Liver (tissue), 9 donors: ENCODE measurements around the gene NTF3. TPM values are rescaled to one million over a fixed set of nuclear protein-coding genes. Genes with fewer than 3 reads are reported as not detected.

Experiments used
- DNase-seq: peaks from one replicate; pipeline ENCODE4 v3.0.0-alpha.2; 2017; ENCODE audit warnings: low spot score
- H3K27ac ChIP-seq, 2 donors: one replicate each; pipeline ENCODE4 v1.7.0; 2013; ENCODE audit warnings: inconsistent platforms in 2 of 2, low read length in 2 of 2, control low read depth in 1 of 2, low read depth in 1 of 2, mild to moderate bottlenecking in 1 of 2
- H3K27me3 ChIP-seq, 4 donors: one replicate each; pipeline versions ENCODE4 v1.6.1 to v1.7.0; 2013; ENCODE audit warnings: low read length in 3 of 4, inconsistent platforms in 1 of 4, mild to moderate bottlenecking in 1 of 4, moderate library complexity in 1 of 4; ENCODE audit not compliant: control insufficient read depth in 4 of 4, insufficient read depth in 4 of 4
- H3K36me3 ChIP-seq, 4 donors: one replicate each; pipeline versions ENCODE4 v1.6.1 to v1.7.0; 2013; ENCODE audit warnings: low read length in 3 of 4, mild to moderate bottlenecking in 3 of 4, low read depth in 1 of 4, moderate library complexity in 1 of 4; ENCODE audit not compliant: control insufficient read depth in 4 of 4, insufficient read depth in 3 of 4
- H3K4me1 ChIP-seq, 4 donors: one replicate each; pipeline versions ENCODE4 v1.6.1 to v1.7.0; 2013; ENCODE audit warnings: low read length in 3 of 4, mild to moderate bottlenecking in 3 of 4, moderate library complexity in 1 of 4; ENCODE audit not compliant: control insufficient read depth in 4 of 4, insufficient read depth in 4 of 4
- H3K4me3 ChIP-seq, 3 donors: one replicate each; pipeline versions ENCODE4 v1.6.1 to v1.7.0; 2013; ENCODE audit warnings: low read length in 3 of 3, control low read depth in 1 of 3, low read depth in 1 of 3, mild to moderate bottlenecking in 1 of 3
- H3K9ac ChIP-seq, 2 donors: one replicate each; pipeline ENCODE4 v1.7.0; 2013; ENCODE audit warnings: low read length in 2 of 2, mild to moderate bottlenecking in 2 of 2, moderate library complexity in 2 of 2, control low read depth in 1 of 2, low read depth in 1 of 2
- H3K9me3 ChIP-seq, 4 donors: one replicate each; pipeline versions ENCODE4 v1.6.1 to v1.7.0; 2013; ENCODE audit warnings: low read length in 3 of 4; ENCODE audit not compliant: control insufficient read depth in 4 of 4
- FOXA1 ChIP-seq: IDR thresholded peaks from 2 replicates; pipeline ENCODE4 v1.6.1; 2016; ENCODE audit warnings: antibody characterized with exemption
- FOXA2 ChIP-seq: IDR thresholded peaks from 2 replicates; pipeline ENCODE4 v1.6.1; 2016; ENCODE audit warnings: antibody characterized with exemption
- GABPA ChIP-seq, 2 donors: IDR thresholded peaks in 1 of 2; conservative IDR thresholded peaks in 1 of 2; 2 replicates each; pipeline ENCODE4 v1.6.1; 2016; ENCODE audit warnings: antibody characterized with exemption in 2 of 2, mild to moderate bottlenecking in 1 of 2, moderate library complexity in 1 of 2
- HNF4A ChIP-seq, 2 donors: conservative IDR thresholded peaks; 2 replicates each; pipeline ENCODE4 v1.6.1; 2016; ENCODE audit warnings: antibody characterized with exemption in 2 of 2, mild to moderate bottlenecking in 2 of 2
- HNF4G ChIP-seq: IDR thresholded peaks from 2 replicates; pipeline ENCODE4 v1.6.1; 2016; ENCODE audit warnings: antibody characterized with exemption
- JUND ChIP-seq, 2 donors: IDR thresholded peaks; 2 replicates each; pipeline ENCODE4 v1.6.1; 2016; ENCODE audit warnings: antibody characterized with exemption in 2 of 2
- NR2F2 ChIP-seq: IDR thresholded peaks from 2 replicates; pipeline ENCODE4 v1.6.1; 2016; ENCODE audit warnings: antibody characterized with exemption
- RAD21 ChIP-seq, 2 donors: IDR thresholded peaks; 2 replicates each; pipeline ENCODE4 v1.6.1; 2016; ENCODE audit warnings: antibody characterized with exemption in 2 of 2, mild to moderate bottlenecking in 2 of 2
- RXRA ChIP-seq, 2 donors: IDR thresholded peaks; 2 replicates each; pipeline ENCODE4 v1.6.1; 2017 to 2018; ENCODE audit warnings: antibody characterized with exemption in 2 of 2, mild to moderate bottlenecking in 1 of 2
- SP1 ChIP-seq: IDR thresholded peaks from 2 replicates; pipeline ENCODE4 v1.6.1; 2018; ENCODE audit warnings: antibody characterized with exemption, mild to moderate bottlenecking
- TAF1 ChIP-seq: conservative IDR thresholded peaks from 2 replicates; pipeline ENCODE4 v1.6.1; 2016; ENCODE audit warnings: antibody characterized with exemption, mild to moderate bottlenecking
- ZBTB33 ChIP-seq: IDR thresholded peaks from 2 replicates; pipeline ENCODE4 v1.6.1; 2016; ENCODE audit warnings: antibody characterized with exemption
- WGBS: extraction: QIAGEN DNeasy Blood & Tissue Kit; methylation state at CpG from one replicate; pipeline ENCODE4 v1.1.7; 2013; 5-methylcytosine and 5-hydroxymethylcytosine counted together
- polyA plus RNA-seq, 2 donors: library from polyadenylated mRNA; stranded (reverse) in 1 of 2; unstranded in 1 of 2; fragments of 200-250 nt in 1 of 2; fragments of >200 nt in 1 of 2; fragmentation: Nextera tagmentation in 1 of 2; extraction: Ambion mirVana in 1 of 2; gene quantifications; one replicate each; pipeline versions ENCODE4 v1.2.1 to v1.2.3, GENCODE V29; 2013 to 2015
- total RNA-seq, 2 donors: library from RNA; depleted of rRNA; stranded (reverse); fragments of >200 nt; gene quantifications; one replicate each; pipeline ENCODE4 v1.2.3, GENCODE V29; 2014
- TF ChIP-seq, protein P1 (sequence below): IDR thresholded peaks from 2 replicates; pipeline ENCODE4 v1.6.1; 2016; ENCODE audit warnings: antibody characterized with exemption, mild to moderate bottlenecking
- TF ChIP-seq, protein P2 (sequence below): fragments of 150-350 bp; IDR thresholded peaks from 2 replicates; pipeline ENCODE4 v1.5.1; 2017; ENCODE audit warnings: improper control_type of control experiment, low read depth, low read length; ENCODE audit not compliant: missing input control
- TF ChIP-seq, protein P3 (sequence below): IDR thresholded peaks from 2 replicates; pipeline ENCODE4 v1.6.1; 2016; ENCODE audit warnings: antibody characterized with exemption
- donor health status: healthy.
- donor health status: healthy.
- donor health status: healthy.
- donor health status: healthy.
- donor health status: healthy.

The NTF3 gene
- total and polyA plus RNA-seq, 4 donors: 0.89 to 2.8 (median 1.5) TPM

DNA sequence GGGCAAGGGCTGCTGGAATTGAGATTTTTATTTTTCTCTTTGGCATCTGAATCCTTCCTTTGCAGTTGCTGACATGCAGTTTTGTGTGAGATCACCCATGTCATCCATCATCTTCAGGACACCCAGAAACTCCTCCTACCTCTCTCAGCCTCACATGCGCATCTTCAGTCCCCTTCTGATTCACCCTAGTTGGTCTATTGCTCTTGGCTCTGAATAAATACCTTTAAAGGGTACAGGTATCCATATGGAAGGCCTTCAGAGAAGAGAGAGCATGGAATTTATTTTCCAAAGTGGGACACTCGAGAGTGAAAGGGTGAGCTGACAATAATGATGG is 41.8 kb downstream of the NTF3 start (continued):
- TF ChIP-seq, protein P1, sequence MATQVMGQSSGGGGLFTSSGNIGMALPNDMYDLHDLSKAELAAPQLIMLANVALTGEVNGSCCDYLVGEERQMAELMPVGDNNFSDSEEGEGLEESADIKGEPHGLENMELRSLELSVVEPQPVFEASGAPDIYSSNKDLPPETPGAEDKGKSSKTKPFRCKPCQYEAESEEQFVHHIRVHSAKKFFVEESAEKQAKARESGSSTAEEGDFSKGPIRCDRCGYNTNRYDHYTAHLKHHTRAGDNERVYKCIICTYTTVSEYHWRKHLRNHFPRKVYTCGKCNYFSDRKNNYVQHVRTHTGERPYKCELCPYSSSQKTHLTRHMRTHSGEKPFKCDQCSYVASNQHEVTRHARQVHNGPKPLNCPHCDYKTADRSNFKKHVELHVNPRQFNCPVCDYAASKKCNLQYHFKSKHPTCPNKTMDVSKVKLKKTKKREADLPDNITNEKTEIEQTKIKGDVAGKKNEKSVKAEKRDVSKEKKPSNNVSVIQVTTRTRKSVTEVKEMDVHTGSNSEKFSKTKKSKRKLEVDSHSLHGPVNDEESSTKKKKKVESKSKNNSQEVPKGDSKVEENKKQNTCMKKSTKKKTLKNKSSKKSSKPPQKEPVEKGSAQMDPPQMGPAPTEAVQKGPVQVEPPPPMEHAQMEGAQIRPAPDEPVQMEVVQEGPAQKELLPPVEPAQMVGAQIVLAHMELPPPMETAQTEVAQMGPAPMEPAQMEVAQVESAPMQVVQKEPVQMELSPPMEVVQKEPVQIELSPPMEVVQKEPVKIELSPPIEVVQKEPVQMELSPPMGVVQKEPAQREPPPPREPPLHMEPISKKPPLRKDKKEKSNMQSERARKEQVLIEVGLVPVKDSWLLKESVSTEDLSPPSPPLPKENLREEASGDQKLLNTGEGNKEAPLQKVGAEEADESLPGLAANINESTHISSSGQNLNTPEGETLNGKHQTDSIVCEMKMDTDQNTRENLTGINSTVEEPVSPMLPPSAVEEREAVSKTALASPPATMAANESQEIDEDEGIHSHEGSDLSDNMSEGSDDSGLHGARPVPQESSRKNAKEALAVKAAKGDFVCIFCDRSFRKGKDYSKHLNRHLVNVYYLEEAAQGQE: no peak

GRCh38 chr12:5476356-5476755 is 44.4 kb downstream of the NTF3 start:
- 89% methylated on average over 6 of the region's 6 CpGs for WGBS
- Histone ChIP-seq H3K9ac (no peak overlapping the region), H3K9me3 (no peaks in the 10 kb centered on the region), H3K27ac (no peak overlapping the region), H3K4me1 (no peaks in the 10 kb centered on the region), H3K36me3 (no peaks in the 10 kb centered on the region), H3K4me3 (no peak overlapping the region), H3K27me3 (no peaks in the 10 kb centered on the region)
- DNase-seq: no peak
- TF ChIP-seq RAD21 (IDR thresholded peaks at IDR 0.05): no peak
- TF ChIP-seq HNF4A (conservative IDR thresholded peaks at IDR 0.05): no peak
- TF ChIP-seq GABPA (IDR thresholded peaks at IDR 0.05 in 1 of 2, conservative IDR thresholded peaks at IDR 0.05 in 1 of 2): no peak
- no peak for TF ChIP-seq FOXA1
- TF ChIP-seq HNF4G: no peak
- TF ChIP-seq TAF1: no peak
- no peak for TF ChIP-seq JUND (IDR thresholded peaks at IDR 0.05)

GRCh38 chr12:5478081-5478706 is 46.3 kb downstream of the NTF3 start:
- H3K27me3 ChIP-seq: no peaks in the 10 kb centered on the region
- TF ChIP-seq FOXA2 (no peak), JUND (IDR thresholded peaks at IDR 0.05) (no peak), SP1 (no peak), RAD21 (IDR thresholded peaks at IDR 0.05) (no peak)

DNA sequence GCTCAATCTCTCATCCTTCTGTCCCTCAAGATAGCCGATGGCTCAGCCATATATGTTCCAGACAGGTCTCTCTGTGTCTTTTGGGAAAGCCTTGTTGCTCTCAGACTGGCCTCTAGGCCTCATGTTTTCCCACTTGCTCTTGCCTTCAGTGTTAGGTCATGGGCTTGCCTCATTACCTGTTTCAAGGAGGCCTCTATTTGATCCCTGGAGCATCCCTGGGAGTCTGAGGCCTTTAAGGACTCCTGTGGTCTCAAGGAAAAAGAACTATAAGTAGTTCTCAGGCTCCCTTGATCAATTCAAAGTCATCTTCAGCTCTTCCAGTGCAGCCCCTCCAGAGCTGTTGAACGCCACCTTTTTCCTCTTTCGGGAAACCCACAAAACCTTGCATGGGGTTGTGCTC is 47.9 kb downstream of the NTF3 start:
- H3K9me3 ChIP-seq: no peaks in the 10 kb centered on the region
- no peak for DNase-seq
- no peak overlapping the region for H3K9ac ChIP-seq
- no peaks in the 10 kb centered on the region for H3K36me3 ChIP-seq
- H3K27ac ChIP-seq: no peak overlapping the region
- WGBS: 62% methylated on average over 3 of the region's 3 CpGs
- H3K4me1 ChIP-seq: no peaks in the 10 kb centered on the region
- H3K4me3 ChIP-seq: no peak overlapping the region
- H3K27me3 ChIP-seq: no peaks in the 10 kb centered on the region
- TF ChIP-seq RXRA (IDR thresholded peaks at IDR 0.05) (no peak), TAF1 (no peak), GABPA (IDR thresholded peaks at IDR 0.05 in 1 of 2, conservative IDR thresholded peaks at IDR 0.05 in 1 of 2) (no peak), ZBTB33 (no peak), SP1 (no peak), RAD21 (IDR thresholded peaks at IDR 0.05) (no peak), JUND (IDR thresholded peaks at IDR 0.05) (no peak), NR2F2 (no peak)
- TF ChIP-seq, protein P2, sequence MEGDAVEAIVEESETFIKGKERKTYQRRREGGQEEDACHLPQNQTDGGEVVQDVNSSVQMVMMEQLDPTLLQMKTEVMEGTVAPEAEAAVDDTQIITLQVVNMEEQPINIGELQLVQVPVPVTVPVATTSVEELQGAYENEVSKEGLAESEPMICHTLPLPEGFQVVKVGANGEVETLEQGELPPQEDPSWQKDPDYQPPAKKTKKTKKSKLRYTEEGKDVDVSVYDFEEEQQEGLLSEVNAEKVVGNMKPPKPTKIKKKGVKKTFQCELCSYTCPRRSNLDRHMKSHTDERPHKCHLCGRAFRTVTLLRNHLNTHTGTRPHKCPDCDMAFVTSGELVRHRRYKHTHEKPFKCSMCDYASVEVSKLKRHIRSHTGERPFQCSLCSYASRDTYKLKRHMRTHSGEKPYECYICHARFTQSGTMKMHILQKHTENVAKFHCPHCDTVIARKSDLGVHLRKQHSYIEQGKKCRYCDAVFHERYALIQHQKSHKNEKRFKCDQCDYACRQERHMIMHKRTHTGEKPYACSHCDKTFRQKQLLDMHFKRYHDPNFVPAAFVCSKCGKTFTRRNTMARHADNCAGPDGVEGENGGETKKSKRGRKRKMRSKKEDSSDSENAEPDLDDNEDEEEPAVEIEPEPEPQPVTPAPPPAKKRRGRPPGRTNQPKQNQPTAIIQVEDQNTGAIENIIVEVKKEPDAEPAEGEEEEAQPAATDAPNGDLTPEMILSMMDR: no peak
- TF ChIP-seq, protein P1: no peak
- TF ChIP-seq, protein P3, sequence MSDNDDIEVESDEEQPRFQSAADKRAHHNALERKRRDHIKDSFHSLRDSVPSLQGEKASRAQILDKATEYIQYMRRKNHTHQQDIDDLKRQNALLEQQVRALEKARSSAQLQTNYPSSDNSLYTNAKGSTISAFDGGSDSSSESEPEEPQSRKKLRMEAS: no peak

More at GRCh38 chr12:5478081-5478706, 46.3 kb downstream of the NTF3 start:
- Histone ChIP-seq H3K9ac (no peak overlapping the region), H3K27ac (no peak overlapping the region), H3K36me3 (no peaks in the 10 kb centered on the region), H3K4me3 (no peak overlapping the region), H3K4me1 (no peaks in the 10 kb centered on the region), H3K9me3 (no peaks in the 10 kb centered on the region)
- WGBS: 79% methylated on average over 8 of the region's 8 CpGs
- DNase-seq: no peak
